Neural cell (in vitro differentiated cells): ENCODE measurements around the gene SLC25A26. TPM values are rescaled to one million over a fixed set of nuclear protein-coding genes. Genes with fewer than 3 reads are reported as not detected.

Experiments
- H2AFZ ChIP-seq: fragments of 200-600, 300-800 bp; sonication (generic), shearing (Covaris generic); 2 replicates; pipeline ENCODE4 v1.6.0; 2014; ENCODE audit warnings: low read depth, mild to moderate bottlenecking, antibody characterized with exemption, low read length, moderate library complexity
- H3F3A ChIP-seq: fragments of 200-600 bp; shearing (Covaris generic); 2 replicates; pipeline ENCODE4 v1.6.1; 2016; ENCODE audit warnings: mild to moderate bottlenecking, moderate library complexity, mixed read lengths, antibody characterized with exemption, low read length; ENCODE audit not compliant: insufficient read depth, poor library complexity, severe bottlenecking
- H3K27ac ChIP-seq: fragments of 200-600, 300-800 bp; sonication (generic), shearing (Covaris generic); 2 replicates; pipeline ENCODE4 v1.5.1; 2014; ENCODE audit warnings: mild to moderate bottlenecking, low read length, moderate library complexity
- H3K27me3 ChIP-seq: fragments of 300-800, 200-600 bp; sonication (generic), shearing (Covaris generic); 2 replicates; pipeline ENCODE4 v1.6.0; 2014; ENCODE audit warnings: mild to moderate bottlenecking, low read depth, low read length, moderate library complexity; ENCODE audit not compliant: insufficient read depth
- H3K36me3 ChIP-seq: fragments of 300-800, 200-600 bp; sonication (generic), shearing (Covaris generic); 2 replicates; pipeline ENCODE4 v1.5.1; 2014; ENCODE audit warnings: mild to moderate bottlenecking, antibody characterized with exemption, low read length, moderate library complexity; ENCODE audit not compliant: insufficient read depth
- H3K4me2 ChIP-seq: fragments of 300-800, 200-600 bp; sonication (generic), shearing (Covaris generic); 2 replicates; pipeline ENCODE4 v1.6.0; 2014; ENCODE audit warnings: mild to moderate bottlenecking, low read length
- H3K4me3 ChIP-seq: fragments of 300-800, 200-600 bp; sonication (generic), shearing (Covaris generic); 2 replicates; pipeline ENCODE4 v1.5.1; 2014; ENCODE audit warnings: mild to moderate bottlenecking, low read length, moderate library complexity
- H3K79me2 ChIP-seq: fragments of 200-600 bp; shearing (Covaris generic); replicated peaks from 2 replicates; pipeline ENCODE4 v1.6.0; 2014; ENCODE audit warnings: mild to moderate bottlenecking, low read length, moderate library complexity; ENCODE audit not compliant: insufficient read depth
- H3K9ac ChIP-seq: fragments of 300-800, 200-600 bp; sonication (generic), shearing (Covaris generic); 2 replicates; pipeline ENCODE4 v1.6.1; 2016; ENCODE audit warnings: mild to moderate bottlenecking, low read length, mixed read lengths
- H3K9me2 ChIP-seq: fragments of 200-600 bp; shearing (Covaris generic); 2 replicates; pipeline ENCODE4 v1.6.1; 2016; ENCODE audit warnings: mild to moderate bottlenecking, low read length, mixed read lengths; ENCODE audit not compliant: insufficient read depth
- H3K9me3 ChIP-seq: fragments of 200-600, 300-800 bp; sonication (generic), shearing (Covaris generic); 2 replicates; pipeline ENCODE4 v1.6.1; 2016; ENCODE audit warnings: mild to moderate bottlenecking, mixed run types, low read length, moderate library complexity, mixed read lengths
- H4K20me1 ChIP-seq: fragments of 200-600 bp; shearing (Covaris generic); 2 replicates; pipeline ENCODE4 v1.6.1; 2016; ENCODE audit warnings: mild to moderate bottlenecking, mixed run types; ENCODE audit not compliant: insufficient read depth
- CTCF ChIP-seq: fragments of 450-650 bp; IDR thresholded peaks from 2 replicates; pipeline ENCODE4 v1.5.1; 2014; ENCODE audit warnings: antibody characterized with exemption, mild to moderate bottlenecking, moderate library complexity; ENCODE audit not compliant: poor library complexity, severe bottlenecking
- EP300 ChIP-seq: fragments of 450-650 bp; conservative IDR thresholded peaks from 2 replicates; pipeline ENCODE4 v1.6.1; 2014; ENCODE audit warnings: antibody characterized with exemption, mild to moderate bottlenecking, moderate library complexity; ENCODE audit not compliant: poor library complexity, severe bottlenecking
- EZH2 ChIP-seq: fragments of 200-600, 300-800 bp; shearing (Covaris generic), sonication (generic); IDR thresholded peaks from 2 replicates; pipeline ENCODE4 v1.6.1; 2014; ENCODE audit warnings: antibody characterized with exemption, low read length, borderline replicate concordance, mild to moderate bottlenecking; ENCODE audit not compliant: insufficient read depth, poor library complexity, severe bottlenecking
- MXI1 ChIP-seq: fragments of 450-650 bp; conservative IDR thresholded peaks from 2 replicates; pipeline ENCODE4 v1.6.1; 2014; ENCODE audit warnings: antibody characterized with exemption, mild to moderate bottlenecking; ENCODE audit not compliant: poor library complexity, severe bottlenecking
- POLR2AphosphoS5 ChIP-seq: IDR thresholded peaks from 2 replicates; pipeline ENCODE4 v1.6.1; 2012
- RAD21 ChIP-seq: fragments of 450-650 bp; conservative IDR thresholded peaks from 2 replicates; pipeline ENCODE4 v1.6.1; 2014; ENCODE audit warnings: antibody characterized with exemption, mild to moderate bottlenecking, moderate library complexity
- REST ChIP-seq: IDR thresholded peaks from 2 replicates; pipeline ENCODE4 v1.6.1; 2012; ENCODE audit warnings: borderline replicate concordance
- SMC3 ChIP-seq: fragments of 450-650 bp; conservative IDR thresholded peaks from 2 replicates; pipeline ENCODE4 v1.6.1; 2014; ENCODE audit warnings: antibody characterized with exemption, mild to moderate bottlenecking, moderate library complexity; ENCODE audit not compliant: poor library complexity
- TAF1 ChIP-seq: IDR thresholded peaks from 2 replicates; pipeline ENCODE4 v1.6.1; 2012; ENCODE audit warnings: low read depth
- polyA plus RNA-seq: library from polyadenylated mRNA; depleted of rRNA; stranded (reverse); fragments of >200 nt; gene quantifications from 2 replicates; pipeline ENCODE4 v1.2.3, GENCODE V29; 2014

The SLC25A26 gene
- polyA plus RNA-seq, 1 donor from 2014 or later, result 21.0 TPM

GRCh38 chr3:66267906-66268305 lies 47.1 kb downstream of the SLC25A26 start:
- Histone ChIP-seq H3K9me2 (no peaks in the 10 kb centered on the region), H3K36me3 (no peaks in the 10 kb centered on the region), H3K9me3 (no peaks in the 10 kb centered on the region), H3F3A (no peaks in the 10 kb centered on the region), H3K4me2 (no peak overlapping the region), H4K20me1 (no peaks in the 10 kb centered on the region), H3K79me2 (no peaks in the 10 kb centered on the region), H3K9ac (no peak overlapping the region), H2AFZ (no peak overlapping the region), H3K27me3 (no peaks in the 10 kb centered on the region), H3K4me3 (no peak overlapping the region), H3K27ac (no peak overlapping the region)
- no peak for TF ChIP-seq EP300
- TF ChIP-seq MXI1, result no peak

DNA sequence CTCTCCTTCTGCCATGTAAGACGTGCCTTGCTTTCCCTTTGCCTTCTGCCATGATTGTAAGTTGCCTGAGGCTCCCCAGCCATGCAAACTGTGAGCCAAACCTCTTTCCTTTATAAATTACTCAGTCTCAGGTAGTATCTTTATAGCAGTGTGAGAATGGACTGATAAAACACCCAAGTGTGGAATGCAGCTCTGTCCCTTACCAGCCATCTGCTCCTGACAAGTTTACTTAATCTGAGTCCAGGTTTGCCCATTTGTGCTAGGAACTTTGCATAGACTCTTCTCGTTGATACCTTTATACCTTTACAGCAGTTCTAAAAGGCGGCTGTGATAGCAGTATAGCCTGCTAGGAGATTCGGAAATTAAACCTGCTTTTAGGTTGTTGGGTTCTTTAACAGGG lies 48.1 kb downstream of the SLC25A26 start:
- no peaks in the 10 kb centered on the region for H3F3A ChIP-seq
- H3K9me3 ChIP-seq, result no peaks in the 10 kb centered on the region
- no peaks in the 10 kb centered on the region for H3K27me3 ChIP-seq
- no peak overlapping the region for H3K9ac ChIP-seq
- H3K4me2 ChIP-seq, result no peak overlapping the region
- H3K9me2 ChIP-seq, result no peaks in the 10 kb centered on the region
- no peak overlapping the region for H3K4me3 ChIP-seq
- no peak overlapping the region for H2AFZ ChIP-seq
- H3K27ac ChIP-seq, result no peak overlapping the region
- H4K20me1 ChIP-seq, result no peaks in the 10 kb centered on the region
- TF ChIP-seq EP300, result no peak
- H3K36me3 ChIP-seq, result no peaks in the 10 kb centered on the region
- H3K79me2 ChIP-seq, result no peaks in the 10 kb centered on the region

GRCh38 chr3:66269411-66269810 lies 48.6 kb downstream of the SLC25A26 start:
- no peaks in the 10 kb centered on the region for H3K9me3 ChIP-seq
- H4K20me1 ChIP-seq, result no peaks in the 10 kb centered on the region
- no peaks in the 10 kb centered on the region for H3K9me2 ChIP-seq
- H3K27ac ChIP-seq, result no peak overlapping the region
- H2AFZ ChIP-seq, result no peak overlapping the region
- no peak overlapping the region for H3K4me2 ChIP-seq
- H3K27me3 ChIP-seq, result no peaks in the 10 kb centered on the region
- H3F3A ChIP-seq, result no peaks in the 10 kb centered on the region
- H3K36me3 ChIP-seq, result no peaks in the 10 kb centered on the region
- no peak overlapping the region for H3K9ac ChIP-seq
- H3K4me3 ChIP-seq, result no peak overlapping the region
- no peak for TF ChIP-seq EZH2
- TF ChIP-seq MXI1, result no peak
- no peak for TF ChIP-seq TAF1
- no peak for TF ChIP-seq REST
- no peaks in the 10 kb centered on the region for H3K79me2 ChIP-seq

DNA sequence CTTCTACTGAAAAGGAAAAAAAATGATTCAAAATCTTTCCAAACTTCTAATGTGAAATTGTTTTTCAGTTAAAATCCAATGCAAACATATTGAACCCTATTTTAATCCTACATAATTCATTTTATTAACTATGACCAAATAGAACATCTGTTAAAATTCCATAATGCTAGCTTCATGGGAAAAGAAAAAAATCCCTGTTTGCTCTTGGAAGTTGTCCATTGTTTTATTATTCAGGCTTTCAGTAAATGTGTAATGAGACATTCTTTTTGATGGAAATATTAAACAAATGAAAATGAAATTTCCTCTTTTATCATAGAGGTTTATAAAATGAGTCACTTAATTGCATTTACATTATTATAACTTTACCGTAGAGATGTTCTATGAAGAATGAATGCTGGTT lies 49.5 kb downstream of the SLC25A26 start:
- no peaks in the 10 kb centered on the region for H3K79me2 ChIP-seq
- no peaks in the 10 kb centered on the region for H3K27me3 ChIP-seq
- no peak overlapping the region for H3K4me3 ChIP-seq
- H4K20me1 ChIP-seq, result no peaks in the 10 kb centered on the region
- H2AFZ ChIP-seq, result no peak overlapping the region
- TF ChIP-seq TAF1 (no peak), REST (no peak), EZH2 (no peak), POLR2AphosphoS5 (no peak), SMC3 (no peak), RAD21 (no peak), MXI1 (no peak), CTCF (no peak), EP300 (no peak)
- H3K4me2 ChIP-seq, result no peak overlapping the region
- no peak overlapping the region for H3K9ac ChIP-seq
- H3K36me3 ChIP-seq, result no peaks in the 10 kb centered on the region
- H3K27ac ChIP-seq, result no peak overlapping the region
- no peaks in the 10 kb centered on the region for H3K9me2 ChIP-seq
- H3K9me3 ChIP-seq, result no peaks in the 10 kb centered on the region
- H3F3A ChIP-seq, result no peaks in the 10 kb centered on the region
